T follicular helper cell (primary cell): ENCODE measurements around the gene HTR3C.

Experiments
- DNase-seq: peaks from one replicate; pipeline ENCODE4 v3.0.0-alpha.2; 2020; ENCODE audit warnings: low read depth

The HTR3C gene

GRCh38 chr3:184085389-184085852 is 32.6 kb downstream of the HTR3C start:
- no peak for DNase-seq

GRCh38 chr3:184092199-184092598 is 39.4 kb downstream of the HTR3C start:
- DNase-seq = no peak

GRCh38 chr3:184096811-184097383 is 44.0 kb downstream of the HTR3C start, which contains the start of gene HTR3E:
TSS of gene HTR3E (plus strand) at chr3:184097064. CDS start at chr3:184097530, 466 bp downstream.
- no peak for DNase-seq

GRCh38 chr3:184097556-184097955 is 44.7 kb downstream of the HTR3C start:
- DNase-seq = no peak

GRCh38 chr3:184099806-184100686 is 47.2 kb downstream of the HTR3C start:
- DNase-seq = no peak
